Activated CD4-positive, alpha-beta T cell treated with anti-CD3 and anti-CD28 coated beads for 1 hour (primary cell): ENCODE results near the gene EP400.
"Not testable (repeated sequence)": the region's sequence is repeated elsewhere in the genome, so short reads cannot be mapped to it uniquely, and the experiment has no call there.

ENCODE experiments used
- DNase-seq: peaks from one replicate; pipeline ENCODE4 v3.0.0-alpha.2; 2020

EP400 gene

GRCh38 chr12:132102297-132102696 lies 152.6 kb downstream of the EP400 start:
- DNase-seq, result no peak

- DNase-seq, result not testable (repeated sequence)
Measured at GRCh38 chr12:132103072-132103471, 153.3 kb downstream of the EP400 start.

GRCh38 chr12:132103542-132104308 lies 154.0 kb downstream of the EP400 start:
- no peak for DNase-seq

GRCh38 chr12:132105467-132105866 lies 155.7 kb downstream of the EP400 start:
- DNase-seq, result no peak

GRCh38 chr12:132106921-132107320 lies 157.2 kb downstream of the EP400 start:
- no peak for DNase-seq

- no peak for DNase-seq
Measured at GRCh38 chr12:132108211-132108832, 158.6 kb downstream of the EP400 start.

- DNase-seq, result no peak
Measured at GRCh38 chr12:132109741-132110140, 160.0 kb downstream of the EP400 start.

GRCh38 chr12:132110677-132111076 lies 160.9 kb downstream of the EP400 start:
- DNase-seq, result no peak

- DNase-seq, result no peak
Measured at GRCh38 chr12:132111654-132112304, 162.0 kb downstream of the EP400 start.

GRCh38 chr12:132114667-132115066 lies 164.9 kb downstream of the EP400 start:
- DNase-seq, result no peak

- DNase-seq, result no peak
Measured at GRCh38 chr12:132115500-132115899, 165.8 kb downstream of the EP400 start.

- DNase-seq, result no peak
Measured at GRCh38 chr12:132116709-132117557, 167.2 kb downstream of the EP400 start.

- no peak for DNase-seq
Measured at GRCh38 chr12:132117558-132117875, 167.8 kb downstream of the EP400 start.

- DNase-seq, result no peak
Measured at GRCh38 chr12:132118876-132119275, 169.1 kb downstream of the EP400 start.

- no peak for DNase-seq
Measured at GRCh38 chr12:132121283-132121682, 171.5 kb downstream of the EP400 start.

- DNase-seq, result no peak
Measured at GRCh38 chr12:132123970-132124765, 174.4 kb downstream of the EP400 start.

GRCh38 chr12:132124766-132125425 lies 175.2 kb downstream of the EP400 start:
- DNase-seq, result no peak

GRCh38 chr12:132125736-132126135 lies 176.0 kb downstream of the EP400 start:
- no peak for DNase-seq

- no peak for DNase-seq
Measured at GRCh38 chr12:132127041-132127440, 177.3 kb downstream of the EP400 start.

GRCh38 chr12:132129007-132129406 lies 179.3 kb downstream of the EP400 start:
- no peak for DNase-seq

GRCh38 chr12:132130690-132131089 lies 180.9 kb downstream of the EP400 start:
- DNase-seq, result no peak
